ENCODE measurements around the gene PLSCR3. TPM values are rescaled to one million over a fixed set of nuclear protein-coding genes. Genes with fewer than 3 reads are reported as not detected.

The PLSCR3 gene
- 31.5 and 32.1 TPM in 2 replicates for total RNA-seq (2021)
- long read RNA-seq, transcript PLSCR3-212 (7 exons, 1,965 nt), result minor isoform, 6 of 40 reads
- long read RNA-seq, transcript PLSCR3-202 (8 exons, 2,067 nt), result major isoform, 13 of 40 reads
- long read RNA-seq, partial matches to known transcripts, result 9 of 40 reads
- long read RNA-seq, other reads (novel, unspliced or antisense), result 9 of 40 reads

DNA sequence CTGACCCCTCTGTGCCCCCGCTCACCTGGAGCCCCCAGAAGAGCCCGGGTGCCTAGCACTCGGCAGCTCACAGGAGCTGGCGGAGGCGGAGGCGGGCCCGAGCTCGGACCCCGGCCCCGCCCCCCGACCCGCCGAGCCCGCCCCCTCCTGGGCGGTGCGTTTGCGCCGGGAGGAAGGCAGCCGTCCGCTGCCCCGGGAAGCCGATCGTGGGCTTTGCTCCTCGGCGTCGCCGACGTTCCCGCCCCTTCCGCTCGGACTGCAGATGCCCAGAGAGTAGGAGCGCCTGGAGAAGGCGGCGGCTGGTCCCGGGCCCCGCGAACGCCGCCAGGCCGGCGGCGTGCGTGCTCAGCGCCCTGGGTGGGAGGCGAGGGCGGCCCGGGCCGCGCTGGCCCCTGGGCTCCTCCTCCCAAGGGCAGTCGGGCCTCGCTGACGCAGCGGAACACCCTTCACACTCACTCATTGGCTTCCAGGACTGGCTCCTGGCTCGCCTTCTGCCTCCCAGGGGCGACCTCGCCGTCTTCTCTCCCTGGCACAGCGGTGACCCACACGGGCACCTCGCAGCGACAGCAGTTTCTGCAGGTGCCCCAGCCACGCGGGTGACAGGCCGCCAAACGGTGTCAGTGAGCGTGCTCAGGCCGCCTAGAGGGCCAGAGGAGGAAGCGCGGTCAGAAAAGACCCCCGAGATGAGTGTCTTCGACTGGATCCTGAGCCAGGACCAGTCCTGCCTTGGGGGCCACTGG lies at the start of gene PLSCR3:
Gene PLSCR3, minus strand, starts transcription at position 74 of the 740 bp plus-strand sequence. CDS start 415 bp downstream, outside the sequence.
- Mint-ChIP-seq H3K36me3 (ENCODE audit: insufficient read depth in 1 of 3, low read depth in 3 of 3) (peaks cover 12 to 27% (median 19%) of the 10 kb centered on the region in 3 experiments), H3K27ac (peak within 1 kb of the TSS; percentile 67 to 94 (median 90); a peak in 5 of 7 replicates), H3K27me3 (ENCODE audit: low read depth) (peaks cover 2% of the 10 kb centered on the region), H3K9me3 (no peaks in the 10 kb centered on the region; a peak in 1 of 5 replicates), H3K4me1 (peaks cover 22% of the 10 kb centered on the region in 2 experiments), H3K4me3 (peak within 1 kb of the TSS; percentile 87 to 96)
- H3K4me1 ChIP-seq (ENCODE audit: insufficient read depth, low read length), result peaks cover 7% of the 10 kb centered on the region; the same call in 1 of the 2 replicates
- H2BK120ac ChIP-seq (ENCODE audit: low read depth, low read length, poor library complexity, severe bottlenecking), result no peak within 1 kb of the TSS
- no peak within 1 kb of the TSS; the same call in 1 of the 2 replicates for H2BK15ac ChIP-seq (ENCODE audit: low read depth, low read length)
- no peaks in the 10 kb centered on the region for H3K79me2 ChIP-seq (ENCODE audit: insufficient read depth, low read length)
- H2AFZ ChIP-seq (ENCODE audit: low read length), result no peak within 1 kb of the TSS
- no CpG with 5 or more reads among the region's 71 CpGs for WGBS (ENCODE audit: extremely low coverage, insufficient read length, low lambda C conversion rate)
- no peak within 1 kb of the TSS for H3K18ac ChIP-seq (ENCODE audit: insufficient read length, low read depth, low read length)
- no peak within 1 kb of the TSS for H3K23ac ChIP-seq (ENCODE audit: insufficient read length, low read depth, low read length)
- peak; percentile 96 for DNase-seq
- H3K79me1 ChIP-seq (ENCODE audit: insufficient read depth, low read depth, low read length, poor library complexity, severe bottlenecking), result no peaks in the 10 kb centered on the region
- H3K23me2 ChIP-seq (ENCODE audit: insufficient read length, low read depth, low read length, poor library complexity, severe bottlenecking), result peaks cover 12% of the 10 kb centered on the region
- H2BK20ac ChIP-seq (ENCODE audit: low read depth, low read length, poor library complexity, severe bottlenecking), result no peak within 1 kb of the TSS
- no peak within 1 kb of the TSS for H3K56ac ChIP-seq (ENCODE audit: insufficient read length, low read depth, low read length)
- no peak within 1 kb of the TSS for H3K4ac ChIP-seq (ENCODE audit: low read depth, low read length)
- no peak within 1 kb of the TSS for H3K27ac ChIP-seq (ENCODE audit: insufficient read length, low read depth, low read length)
- no peak within 1 kb of the TSS for H4K8ac ChIP-seq (replicated peaks; ENCODE audit: insufficient read length, low read depth, low read length)
- no peak within 1 kb of the TSS for H2BK12ac ChIP-seq (ENCODE audit: insufficient read length, low read depth, low read length)
- H3K27me3 ChIP-seq (ENCODE audit: insufficient read depth, low read length), result no peaks in the 10 kb centered on the region
- peak within 1 kb of the TSS; percentile 92 for H3K4me2 ChIP-seq (ENCODE audit: insufficient read depth, insufficient read length, low read length)
- H3K14ac ChIP-seq (ENCODE audit: insufficient read depth, low read length), result peak within 1 kb of the TSS; percentile 51
- H2AK5ac ChIP-seq (ENCODE audit: insufficient read length, low read length), result no peak within 1 kb of the TSS
- no peak within 1 kb of the TSS for H3K9ac ChIP-seq (ENCODE audit: extremely low read depth, insufficient read length, low read length)
- H3K9me3 ChIP-seq (ENCODE audit: control insufficient read depth, low read depth, low read length), result no peaks in the 10 kb centered on the region
- H4K91ac ChIP-seq (ENCODE audit: insufficient read length, low read depth, low read length), result no peak within 1 kb of the TSS
- H3T11ph ChIP-seq (ENCODE audit: low read length), result no peak within 1 kb of the TSS
- TF ChIP-seq, protein P1, sequence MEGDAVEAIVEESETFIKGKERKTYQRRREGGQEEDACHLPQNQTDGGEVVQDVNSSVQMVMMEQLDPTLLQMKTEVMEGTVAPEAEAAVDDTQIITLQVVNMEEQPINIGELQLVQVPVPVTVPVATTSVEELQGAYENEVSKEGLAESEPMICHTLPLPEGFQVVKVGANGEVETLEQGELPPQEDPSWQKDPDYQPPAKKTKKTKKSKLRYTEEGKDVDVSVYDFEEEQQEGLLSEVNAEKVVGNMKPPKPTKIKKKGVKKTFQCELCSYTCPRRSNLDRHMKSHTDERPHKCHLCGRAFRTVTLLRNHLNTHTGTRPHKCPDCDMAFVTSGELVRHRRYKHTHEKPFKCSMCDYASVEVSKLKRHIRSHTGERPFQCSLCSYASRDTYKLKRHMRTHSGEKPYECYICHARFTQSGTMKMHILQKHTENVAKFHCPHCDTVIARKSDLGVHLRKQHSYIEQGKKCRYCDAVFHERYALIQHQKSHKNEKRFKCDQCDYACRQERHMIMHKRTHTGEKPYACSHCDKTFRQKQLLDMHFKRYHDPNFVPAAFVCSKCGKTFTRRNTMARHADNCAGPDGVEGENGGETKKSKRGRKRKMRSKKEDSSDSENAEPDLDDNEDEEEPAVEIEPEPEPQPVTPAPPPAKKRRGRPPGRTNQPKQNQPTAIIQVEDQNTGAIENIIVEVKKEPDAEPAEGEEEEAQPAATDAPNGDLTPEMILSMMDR (conservative IDR thresholded peaks at IDR 0.05), result peak; percentile 64; the same call in 2 of the 3 replicates
- peaks cover 2% of the 10 kb centered on the region for H4K20me1 ChIP-seq (ENCODE audit: control insufficient read depth, insufficient read depth, insufficient read length)
- H4K5ac ChIP-seq (ENCODE audit: insufficient read length, low read depth, low read length), result no peak within 1 kb of the TSS
- no peak within 1 kb of the TSS for H2BK5ac ChIP-seq (ENCODE audit: insufficient read length, low read length)

All from H9 (cell line).